ENCODE data around the gene KLB. TPM values are rescaled to one million over a fixed set of nuclear protein-coding genes. Genes with fewer than 3 reads are reported as not detected.

The KLB gene
- total RNA-seq, 1 experiment from 2014 or later, result not detected

DNA sequence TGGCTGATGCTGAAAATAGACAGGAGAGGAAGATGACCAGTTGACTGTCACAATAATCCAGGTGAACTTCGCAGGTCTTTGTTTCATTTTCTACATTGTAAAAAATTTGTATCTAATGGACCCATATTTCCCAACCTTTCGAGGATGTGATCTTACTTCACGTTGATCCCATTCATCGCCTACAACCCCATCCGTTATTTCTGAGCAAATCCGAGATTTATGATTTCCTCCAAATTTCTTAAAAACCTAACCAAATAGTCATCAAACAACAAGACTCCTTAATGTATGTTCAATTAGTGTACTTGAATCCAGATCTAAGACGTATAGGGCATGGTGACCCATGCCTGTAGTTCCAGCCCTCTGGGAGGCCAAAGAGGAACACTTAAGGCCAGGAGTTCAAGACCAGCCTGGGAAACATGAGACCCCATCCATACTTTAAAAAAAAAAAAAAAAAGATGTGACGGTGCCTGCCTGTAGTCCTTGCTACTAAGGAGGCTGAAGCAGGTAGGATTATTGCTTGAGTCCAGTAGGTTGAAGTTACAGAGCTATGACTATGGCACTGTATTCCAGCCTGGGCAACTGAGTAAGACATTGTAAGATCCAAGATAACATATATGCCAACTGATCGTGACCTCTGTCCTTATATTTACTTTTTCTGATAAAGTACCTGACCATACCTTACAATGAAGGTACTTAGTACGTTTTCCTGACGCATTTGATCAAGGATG lies 46.3 kb downstream of the KLB start:
- peaks cover 57% of the 10 kb centered on the region for H3K79me2 ChIP-seq (ENCODE audit: insufficient read depth, low read length)
- TF ChIP-seq SIN3A (IDR thresholded peaks at IDR 0.05; ENCODE audit: low read depth), result no peak
- TF ChIP-seq EZH2phosphoT487 (IDR thresholded peaks at IDR 0.05; ENCODE audit: borderline replicate concordance), result no peak
- no peak for TF ChIP-seq YY1 (IDR thresholded peaks at IDR 0.05; ENCODE audit: extremely low read depth, insufficient replicate concordance, low read depth, low read length)
- TF ChIP-seq POLR2AphosphoS5 (IDR thresholded peaks at IDR 0.05; ENCODE audit: low read depth, low read length), result peak; percentile 60
- H3K4me3 ChIP-seq (replicated peaks in 1 of 2; ENCODE audit: low read depth in 1 of 2, low read length in 2 of 2), result no peak overlapping the region
- ATAC-seq (peak; percentile 13; the same call in 1 of the 2 replicates), DNase-seq (ENCODE audit: low read depth, low spot score) (no peak)
- no TSS peak for BruUV-seq (replicated peaks)
- no peak overlapping the region for H3K4me2 ChIP-seq (ENCODE audit: low read length)
- no peaks in the 10 kb centered on the region for H3K27me3 ChIP-seq (ENCODE audit: insufficient read depth, low read length)
- H4K20me1 ChIP-seq (ENCODE audit: insufficient read depth), result peaks cover 67% of the 10 kb centered on the region
- peaks cover 3 to 13% of the 10 kb centered on the region in 2 experiments; a peak in 3 of 4 replicates for H3K4me1 ChIP-seq (ENCODE audit: control insufficient read depth in 1 of 2, insufficient read depth in 2 of 2, low read length in 2 of 2)
- H3K36me3 ChIP-seq (ENCODE audit: control insufficient read depth in 1 of 2, insufficient read depth in 2 of 2, low read length in 2 of 2), result peaks cover 59 to 74% of the 10 kb centered on the region in 2 experiments
- no peak overlapping the region for H3K27ac ChIP-seq (ENCODE audit: low read depth, low read length)
- no peaks in the 10 kb centered on the region for H3K9me3 ChIP-seq (ENCODE audit: control insufficient read depth in 1 of 2, insufficient read depth in 1 of 2, low read depth in 1 of 2, low read length in 2 of 2)
- intact Hi-C loops (cut with micrococcal nuclease), result loop anchor here (5.0 kb wide), 1 partner anchor 551 kb away; no protein-coding TSS in a partner anchor
- no peaks in the 10 kb centered on the region for H3K9me2 ChIP-seq (ENCODE audit: insufficient read depth)
- ChIA-PET RAD21 (ENCODE audit: low non-redundant PET in 1 of 2, low total read pairs in 2 of 2, uncharacterized antibody in 2 of 2, unreplicated experiment in 2 of 2) (no interaction called here), POLR2A (interaction anchor here (0.6 kb wide), 1 partner anchor 10 kb away, joined by 4 read pairs; no protein-coding TSS in a partner anchor), CTCF (no interaction called here)
- no peak overlapping the region for H2AFZ ChIP-seq (ENCODE audit: low read depth, low read length, poor library complexity, severe bottlenecking)
- H3K9ac ChIP-seq (ENCODE audit: low read length), result no peak overlapping the region

DNA sequence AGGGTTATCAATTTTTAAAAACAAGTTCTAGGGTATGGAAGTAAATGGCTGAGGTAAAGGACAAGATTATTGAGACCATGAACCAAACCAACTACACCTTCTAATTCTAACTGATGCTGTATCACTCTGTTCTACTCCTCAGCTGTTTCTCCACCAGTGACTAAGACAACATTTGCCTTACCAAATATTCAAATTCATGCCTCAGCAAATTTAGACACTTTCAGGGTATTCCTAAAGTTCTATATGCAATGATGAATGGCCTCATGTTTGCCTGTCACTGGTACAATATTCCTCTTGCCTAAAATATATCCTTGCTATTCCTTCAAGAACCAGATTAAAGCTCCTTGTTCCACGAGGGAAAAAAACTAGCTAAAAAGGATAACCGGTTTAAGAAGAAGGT lies 47.0 kb downstream of the KLB start:
- CTCF ChIA-PET, result no interaction called here
- BruUV-seq (replicated peaks), result no TSS peak
- H3K79me2 ChIP-seq (ENCODE audit: insufficient read depth, low read length), result peaks cover 64% of the 10 kb centered on the region

More for the DNA sequence above, 47.0 kb downstream of the KLB start:
- Histone ChIP-seq H3K4me1 (ENCODE audit: control insufficient read depth in 1 of 2, insufficient read depth in 2 of 2, low read length in 2 of 2) (peaks cover 3 to 13% of the 10 kb centered on the region in 2 experiments; a peak in 3 of 4 replicates), H2AFZ (ENCODE audit: low read depth, low read length, poor library complexity, severe bottlenecking) (no peak overlapping the region), H3K4me2 (ENCODE audit: low read length) (no peak overlapping the region), H3K9ac (ENCODE audit: low read length) (no peak overlapping the region), H3K9me3 (ENCODE audit: control insufficient read depth in 1 of 2, insufficient read depth in 1 of 2, low read depth in 1 of 2, low read length in 2 of 2) (no peaks in the 10 kb centered on the region), H3K27me3 (ENCODE audit: insufficient read depth, low read length) (no peaks in the 10 kb centered on the region), H3K9me2 (ENCODE audit: insufficient read depth) (no peaks in the 10 kb centered on the region), H3K4me3 (replicated peaks in 1 of 2; ENCODE audit: low read depth in 1 of 2, low read length in 2 of 2) (no peak overlapping the region), H3K27ac (ENCODE audit: low read depth, low read length) (no peak overlapping the region), H3K36me3 (ENCODE audit: control insufficient read depth in 1 of 2, insufficient read depth in 2 of 2, low read length in 2 of 2) (peaks cover 59 to 78% of the 10 kb centered on the region in 2 experiments), H4K20me1 (ENCODE audit: insufficient read depth) (peaks cover 62% of the 10 kb centered on the region)
- TF ChIP-seq ELF1 (IDR thresholded peaks at IDR 0.05; ENCODE audit: borderline replicate concordance, low read depth) (no peak), SIN3A (IDR thresholded peaks at IDR 0.05; ENCODE audit: low read depth) (no peak), EGR1 (IDR thresholded peaks at IDR 0.05; ENCODE audit: low read depth) (no peak), EZH2 (IDR thresholded peaks at IDR 0.05) (no peak), POLR2A (IDR thresholded peaks at IDR 0.05; ENCODE audit: borderline replicate concordance, extremely low read depth, insufficient read depth, insufficient read length) (no peak), FOSL1 (IDR thresholded peaks at IDR 0.05; ENCODE audit: low read depth) (no peak), POLR2AphosphoS5 (IDR thresholded peaks at IDR 0.05; ENCODE audit: low read depth, low read length) (no peak)
- TF ChIP-seq, protein P1, sequence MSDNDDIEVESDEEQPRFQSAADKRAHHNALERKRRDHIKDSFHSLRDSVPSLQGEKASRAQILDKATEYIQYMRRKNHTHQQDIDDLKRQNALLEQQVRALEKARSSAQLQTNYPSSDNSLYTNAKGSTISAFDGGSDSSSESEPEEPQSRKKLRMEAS (IDR thresholded peaks at IDR 0.05), result no peak
- TF ChIP-seq, protein P2, sequence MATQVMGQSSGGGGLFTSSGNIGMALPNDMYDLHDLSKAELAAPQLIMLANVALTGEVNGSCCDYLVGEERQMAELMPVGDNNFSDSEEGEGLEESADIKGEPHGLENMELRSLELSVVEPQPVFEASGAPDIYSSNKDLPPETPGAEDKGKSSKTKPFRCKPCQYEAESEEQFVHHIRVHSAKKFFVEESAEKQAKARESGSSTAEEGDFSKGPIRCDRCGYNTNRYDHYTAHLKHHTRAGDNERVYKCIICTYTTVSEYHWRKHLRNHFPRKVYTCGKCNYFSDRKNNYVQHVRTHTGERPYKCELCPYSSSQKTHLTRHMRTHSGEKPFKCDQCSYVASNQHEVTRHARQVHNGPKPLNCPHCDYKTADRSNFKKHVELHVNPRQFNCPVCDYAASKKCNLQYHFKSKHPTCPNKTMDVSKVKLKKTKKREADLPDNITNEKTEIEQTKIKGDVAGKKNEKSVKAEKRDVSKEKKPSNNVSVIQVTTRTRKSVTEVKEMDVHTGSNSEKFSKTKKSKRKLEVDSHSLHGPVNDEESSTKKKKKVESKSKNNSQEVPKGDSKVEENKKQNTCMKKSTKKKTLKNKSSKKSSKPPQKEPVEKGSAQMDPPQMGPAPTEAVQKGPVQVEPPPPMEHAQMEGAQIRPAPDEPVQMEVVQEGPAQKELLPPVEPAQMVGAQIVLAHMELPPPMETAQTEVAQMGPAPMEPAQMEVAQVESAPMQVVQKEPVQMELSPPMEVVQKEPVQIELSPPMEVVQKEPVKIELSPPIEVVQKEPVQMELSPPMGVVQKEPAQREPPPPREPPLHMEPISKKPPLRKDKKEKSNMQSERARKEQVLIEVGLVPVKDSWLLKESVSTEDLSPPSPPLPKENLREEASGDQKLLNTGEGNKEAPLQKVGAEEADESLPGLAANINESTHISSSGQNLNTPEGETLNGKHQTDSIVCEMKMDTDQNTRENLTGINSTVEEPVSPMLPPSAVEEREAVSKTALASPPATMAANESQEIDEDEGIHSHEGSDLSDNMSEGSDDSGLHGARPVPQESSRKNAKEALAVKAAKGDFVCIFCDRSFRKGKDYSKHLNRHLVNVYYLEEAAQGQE (IDR thresholded peaks at IDR 0.05; ENCODE audit: low read depth), result no peak
- TF ChIP-seq, protein P3, sequence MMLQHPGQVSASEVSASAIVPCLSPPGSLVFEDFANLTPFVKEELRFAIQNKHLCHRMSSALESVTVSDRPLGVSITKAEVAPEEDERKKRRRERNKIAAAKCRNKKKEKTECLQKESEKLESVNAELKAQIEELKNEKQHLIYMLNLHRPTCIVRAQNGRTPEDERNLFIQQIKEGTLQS (IDR thresholded peaks at IDR 0.05), result no peak
- ATAC-seq, result no peak
- intact Hi-C loops (cut with micrococcal nuclease), result loop anchor here (5.0 kb wide), 1 partner anchor 551 kb away; no protein-coding TSS in a partner anchor
- RAD21 ChIA-PET (ENCODE audit: low non-redundant PET in 1 of 2, low total read pairs in 2 of 2, uncharacterized antibody in 2 of 2, unreplicated experiment in 2 of 2), result no interaction called here
- POLR2A ChIA-PET, result no interaction called here
- DNase-seq (ENCODE audit: low read depth, low spot score), result no peak

All from HCT116 (cell line).